HCT116 (cell line): ENCODE data around the gene PLA2G2C. TPM values are rescaled to one million over a fixed set of nuclear protein-coding genes. Genes with fewer than 3 reads are reported as not detected.

ENCODE experiments used
- ATAC-seq: fragments of 200-7000 bp; cut with Tn5 transposase; 2 replicates; pipeline ENCODE4 v1.9.1; 2020; ENCODE audit warnings: mild to moderate bottlenecking, moderate library complexity
- BruUV-seq: library from RNA; stranded (reverse); fragments of 400-500 nt; replicated peaks from 2 replicates; lab custom pipeline; 2021; lab: Mats Ljungman, UMichigan
- CTCF ChIA-PET: fragments of 300-600 bp; sonication (Branson Sonifier 250); formaldehyde crosslinking; loops from one replicate; lab custom pipeline; 2021; ENCODE audit warnings: antibody characterized with exemption; lab: Charles Lee
- POLR2A ChIA-PET: fragments of 300-600, 350-600 bp; sonication (Branson Sonifier 250); formaldehyde crosslinking; loops from one replicate; lab custom pipeline; 2021; ENCODE audit warnings: antibody characterized with exemption; lab: Charles Lee
- RAD21 ChIA-PET, 2 experiments: fragments of 300-600 bp; sonication (Branson Sonifier 250); formaldehyde crosslinking; loops; one replicate each; lab custom pipeline; 2023; ENCODE audit warnings: low total read pairs in 2 of 2; ENCODE audit not compliant: uncharacterized antibody in 2 of 2, unreplicated experiment in 2 of 2, low non-redundant PET in 1 of 2; lab: Charles Lee
- DNase-seq: peaks from one replicate; pipeline ENCODE4 v3.0.0-alpha.2; 2010; ENCODE audit warnings: low read depth, low spot score
- H2AFZ ChIP-seq: fragments of 200-600 bp; shearing (Covaris generic), sonication (generic); 2 replicates; pipeline ENCODE4 v1.6.1; 2017; ENCODE audit warnings: low read depth, mixed run types, mixed read lengths, antibody characterized with exemption, low read length; ENCODE audit not compliant: poor library complexity, severe bottlenecking
- H3K27ac ChIP-seq: 2 replicates; pipeline ENCODE4 v1.5.1; 2012; ENCODE audit warnings: low read depth, low read length
- H3K27me3 ChIP-seq: fragments of 200-600 bp; sonication (generic); 2 replicates; pipeline ENCODE4 v1.6.1; 2016; ENCODE audit warnings: mixed run types, low read length, mixed read lengths; ENCODE audit not compliant: insufficient read depth
- H3K36me3 ChIP-seq, 2 experiments: fragments of 200-500 bp in 1 of 2; fragments of 200-600 bp in 1 of 2; sonication (Bioruptor generic) in 1 of 2; sonication (generic) in 1 of 2; 2 replicates each; pipeline versions ENCODE4 v1.5.1 to v1.6.1; 2014 to 2016; ENCODE audit warnings: low read length in 2 of 2, inconsistent platforms in 1 of 2, mixed read lengths in 1 of 2, mixed run types in 1 of 2; ENCODE audit not compliant: insufficient read depth in 2 of 2, control insufficient read depth in 1 of 2
- H3K4me1 ChIP-seq, 2 experiments: fragments of 200-600 bp in 1 of 2; sonication (generic) in 1 of 2; 2 replicates each; pipeline versions ENCODE4 v1.5.1 to v1.6.1; 2012 to 2017; ENCODE audit warnings: low read length in 2 of 2, inconsistent platforms in 1 of 2, mild to moderate bottlenecking in 1 of 2, mixed read lengths in 1 of 2, mixed run types in 1 of 2, moderate library complexity in 1 of 2; ENCODE audit not compliant: insufficient read depth in 2 of 2, control insufficient read depth in 1 of 2
- H3K4me2 ChIP-seq: fragments of 200-600 bp; sonication (generic); 2 replicates; pipeline ENCODE4 v1.6.1; 2017; ENCODE audit warnings: mixed run types, low read length, mixed read lengths
- H3K4me3 ChIP-seq, 2 experiments: fragments of 200-600 bp in 1 of 2; sonication (generic) in 1 of 2; replicated peaks in 1 of 2; 2 replicates each; pipeline ENCODE4 v1.5.1; 2011 to 2016; ENCODE audit warnings: low read length in 2 of 2, control low read depth in 1 of 2, low read depth in 1 of 2, mild to moderate bottlenecking in 1 of 2, mixed read lengths in 1 of 2, mixed run types in 1 of 2
- H3K79me2 ChIP-seq: fragments of 200-600 bp; sonication (generic); 2 replicates; pipeline ENCODE4 v1.6.1; 2017; ENCODE audit warnings: mild to moderate bottlenecking, mixed run types, low read length, moderate library complexity, mixed read lengths; ENCODE audit not compliant: insufficient read depth
- H3K9ac ChIP-seq: fragments of 200-600 bp; sonication (generic); 2 replicates; pipeline ENCODE4 v1.6.1; 2016; ENCODE audit warnings: low read length, mixed read lengths
- H3K9me2 ChIP-seq: fragments of 200-600 bp; sonication (generic), shearing (Covaris generic); 2 replicates; pipeline ENCODE4 v1.6.1; 2017; ENCODE audit warnings: mixed run types, mild to moderate bottlenecking, moderate library complexity; ENCODE audit not compliant: insufficient read depth
- H3K9me3 ChIP-seq, 2 experiments: fragments of 200-500 bp in 1 of 2; fragments of 200-600 bp in 1 of 2; sonication (Bioruptor generic) in 1 of 2; sonication (generic) in 1 of 2; 2 replicates each; pipeline ENCODE4 v1.6.1; 2014 to 2017; ENCODE audit warnings: low read length in 2 of 2, mixed read lengths in 2 of 2, inconsistent platforms in 1 of 2, low read depth in 1 of 2, mild to moderate bottlenecking in 1 of 2, mixed run types in 1 of 2, moderate library complexity in 1 of 2; ENCODE audit not compliant: control insufficient read depth in 1 of 2, insufficient read depth in 1 of 2
- H4K20me1 ChIP-seq: fragments of 200-600 bp; sonication (generic), shearing (Covaris generic); 2 replicates; pipeline ENCODE4 v1.6.1; 2017; ENCODE audit warnings: mixed run types, mild to moderate bottlenecking, moderate library complexity; ENCODE audit not compliant: insufficient read depth
- CBX3 ChIP-seq: IDR thresholded peaks from 2 replicates; pipeline ENCODE4 v1.6.1; 2012; ENCODE audit warnings: low read depth
- EGR1 ChIP-seq: IDR thresholded peaks from 2 replicates; pipeline ENCODE4 v1.6.1; 2012; ENCODE audit warnings: low read depth
- ELF1 ChIP-seq: IDR thresholded peaks from 2 replicates; pipeline ENCODE4 v1.6.1; 2012; ENCODE audit warnings: low read depth, borderline replicate concordance
- EZH2phosphoT487 ChIP-seq: fragments of 200-600 bp; IDR thresholded peaks from 2 replicates; pipeline ENCODE4 v1.6.1; 2018; ENCODE audit warnings: antibody characterized with exemption, borderline replicate concordance
- FOSL1 ChIP-seq: IDR thresholded peaks from 2 replicates; pipeline ENCODE4 v1.6.1; 2012; ENCODE audit warnings: low read depth
- POLR2AphosphoS5 ChIP-seq: IDR thresholded peaks from 2 replicates; pipeline ENCODE4 v1.6.1; 2011; ENCODE audit warnings: mild to moderate bottlenecking, low read depth, low read length, moderate library complexity
- RAD21 ChIP-seq: IDR thresholded peaks from 2 replicates; pipeline ENCODE4 v1.6.1; 2012; ENCODE audit warnings: low read depth, mild to moderate bottlenecking
- SP1 ChIP-seq: IDR thresholded peaks from 2 replicates; pipeline ENCODE4 v1.6.1; 2012; ENCODE audit warnings: low read depth
- SRF ChIP-seq: IDR thresholded peaks from 2 replicates; pipeline ENCODE4 v1.6.1; 2012; ENCODE audit warnings: low read depth
- ZFX ChIP-seq: fragments of 450-650 bp; IDR thresholded peaks from 2 replicates; pipeline ENCODE4 v1.6.1; 2017
- ZNF274 ChIP-seq: fragments of 200-500 bp; sonication (Bioruptor generic); IDR thresholded peaks from 2 replicates; pipeline ENCODE4 v1.6.1; 2014; ENCODE audit warnings: mild to moderate bottlenecking, low read depth, low read length, inconsistent platforms
- intact Hi-C: fragments of 100-400 bp; cut with micrococcal nuclease; formaldehyde crosslinking; loops from 2 replicates; pipeline ENCODE4 v1.10.0; 2022
- total RNA-seq: library from RNA; stranded (reverse); gene quantifications from one replicate; pipeline ENCODE4 v1.2.1, GENCODE V29; 2021; ENCODE audit not compliant: unreplicated experiment
- TF ChIP-seq, protein P1 (sequence below): IDR thresholded peaks from 2 replicates; pipeline ENCODE4 v1.6.1; 2012
- TF ChIP-seq, protein P2 (sequence below), 3 experiments: fragments of 200-600 bp in 1 of 3; sonication (generic) in 1 of 3; IDR thresholded peaks in 2 of 3; conservative IDR thresholded peaks in 1 of 3; 2 replicates each; pipeline ENCODE4 v1.5.1; 2012 to 2017; ENCODE audit warnings: low read depth in 2 of 3, low read length in 2 of 3, antibody characterized with exemption in 1 of 3, borderline replicate concordance in 1 of 3, control low read depth in 1 of 3, mild to moderate bottlenecking in 1 of 3, mixed read lengths in 1 of 3, mixed run types in 1 of 3, moderate library complexity in 1 of 3; ENCODE audit not compliant: insufficient read depth in 1 of 3
- TF ChIP-seq, protein P3 (sequence below): IDR thresholded peaks from 2 replicates; pipeline ENCODE4 v1.6.1; 2011; ENCODE audit warnings: mild to moderate bottlenecking, low read length, moderate library complexity; ENCODE audit not compliant: insufficient replicate concordance; ENCODE audit errors: extremely low read depth

PLA2G2C gene
- total RNA-seq, 1 experiment from 2014 or later, result not detected

DNA sequence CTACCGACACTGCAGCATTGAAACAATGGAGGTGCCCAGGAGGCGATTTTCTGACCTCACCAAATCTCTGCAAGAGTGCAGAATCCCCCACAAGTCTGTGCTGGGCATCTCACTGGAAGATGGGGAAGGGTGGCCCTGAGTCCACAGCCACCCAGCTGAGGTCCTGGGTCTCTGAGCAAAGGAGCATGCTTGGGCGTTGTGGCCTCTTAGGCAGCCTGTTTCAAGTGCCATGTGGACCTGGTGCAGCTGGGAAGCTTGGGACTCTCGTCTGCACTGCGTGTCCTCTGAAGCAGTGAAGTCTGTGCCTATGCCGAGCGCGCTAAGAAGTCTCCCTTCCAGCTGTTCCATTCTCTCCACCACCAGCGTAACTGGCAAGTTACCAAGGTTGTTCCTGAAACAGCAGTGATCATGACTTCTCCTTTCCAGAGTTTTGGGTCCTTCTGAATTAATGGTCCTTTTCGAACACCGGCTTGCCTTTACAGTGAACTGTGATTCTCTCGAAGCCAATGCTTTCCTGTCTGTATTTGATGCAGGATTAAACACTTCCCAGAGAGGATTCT is 5.0 kb upstream of the PLA2G2C start:
- RAD21 ChIA-PET, result no interaction called here
- no peaks in the 10 kb centered on the region for H3K79me2 ChIP-seq
- TF ChIP-seq ZFX (no peak), ELF1 (no peak)
- no peaks in the 10 kb centered on the region for H3K9me2 ChIP-seq
- intact Hi-C loops, result no loop called here
- BruUV-seq, result no TSS peak
- DNase-seq (no peak), ATAC-seq (no peak)
- H3K4me2 ChIP-seq, result no peak overlapping the region
- no peak overlapping the region for H2AFZ ChIP-seq
- H3K36me3 ChIP-seq, result no peaks in the 10 kb centered on the region
- POLR2A ChIA-PET, result no interaction called here
- peaks cover 21% of the 10 kb centered on the region; the same call in 1 of the 2 replicates for H3K27me3 ChIP-seq
- no peak overlapping the region for H3K9ac ChIP-seq
- H3K4me1 ChIP-seq, result peaks cover 0 to 3% of the 10 kb centered on the region in 2 experiments; a peak in 1 of 4 replicates
- H3K9me3 ChIP-seq, result no peaks in the 10 kb centered on the region
- H4K20me1 ChIP-seq, result no peaks in the 10 kb centered on the region
- H3K27ac ChIP-seq, result no peak overlapping the region
- H3K4me3 ChIP-seq, result no peak overlapping the region
- CTCF ChIA-PET, result no interaction called here

DNA sequence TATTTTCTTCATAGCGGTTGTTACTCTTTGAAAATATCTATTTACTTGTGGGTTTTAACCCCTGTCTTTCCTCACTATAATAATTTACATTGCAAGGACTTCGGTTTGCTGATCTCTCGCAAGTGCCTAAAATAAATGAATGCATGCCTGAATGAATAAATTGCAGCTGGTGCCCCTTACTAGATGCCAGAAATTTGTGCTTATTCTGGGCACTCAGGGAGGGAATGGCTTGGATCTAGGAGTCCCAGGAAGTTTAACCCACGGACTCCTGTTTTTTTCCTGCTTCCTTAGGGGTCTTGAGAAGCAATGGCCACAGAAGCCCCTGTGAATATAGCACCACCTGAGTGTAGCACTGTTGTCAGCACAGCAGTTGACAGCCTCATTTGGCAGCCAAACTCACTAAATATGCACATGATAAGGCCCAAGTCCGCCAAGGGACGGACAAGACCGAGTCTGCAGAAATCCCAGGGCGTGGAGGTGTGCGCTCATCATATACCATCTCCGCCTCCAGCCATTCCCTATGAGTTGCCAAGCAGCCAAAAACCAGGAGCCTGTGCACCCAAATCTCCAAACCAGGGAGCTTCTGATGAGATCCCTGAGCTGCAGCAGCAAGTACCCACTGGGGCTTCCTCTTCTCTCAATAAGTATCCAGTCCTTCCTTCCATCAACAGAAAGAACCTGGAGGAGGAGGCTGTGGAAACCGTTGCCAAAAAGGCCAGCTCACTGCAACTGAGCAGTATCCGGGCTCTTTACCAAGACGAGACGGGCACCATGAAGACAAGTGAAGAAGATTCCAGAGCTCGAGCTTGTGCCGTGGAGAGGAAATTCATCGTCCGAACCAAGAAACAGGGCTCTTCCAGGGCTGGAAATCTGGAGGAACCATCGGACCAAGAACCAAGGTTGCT is 4.2 kb upstream of the PLA2G2C start:
- H3K4me1 ChIP-seq, result peaks cover 0 to 3% of the 10 kb centered on the region in 2 experiments; a peak in 1 of 4 replicates
- no peak for DNase-seq
- ATAC-seq, result no peak
- H3K4me2 ChIP-seq, result no peak overlapping the region
- no peak overlapping the region for H3K27ac ChIP-seq
- H3K27me3 ChIP-seq, result peaks cover 21% of the 10 kb centered on the region; the same call in 1 of the 2 replicates
- no peaks in the 10 kb centered on the region for H3K9me3 ChIP-seq
- ChIA-PET RAD21 (no interaction called here), CTCF (no interaction called here), POLR2A (no interaction called here)
- intact Hi-C loops, result no loop called here
- H3K4me3 ChIP-seq, result no peak overlapping the region
- no peaks in the 10 kb centered on the region for H3K9me2 ChIP-seq
- no peaks in the 10 kb centered on the region for H3K36me3 ChIP-seq
- TF ChIP-seq, protein P1, sequence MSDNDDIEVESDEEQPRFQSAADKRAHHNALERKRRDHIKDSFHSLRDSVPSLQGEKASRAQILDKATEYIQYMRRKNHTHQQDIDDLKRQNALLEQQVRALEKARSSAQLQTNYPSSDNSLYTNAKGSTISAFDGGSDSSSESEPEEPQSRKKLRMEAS, result no peak
- TF ChIP-seq EGR1 (no peak), SRF (no peak), ZNF274 (no peak), CBX3 (no peak), POLR2AphosphoS5 (no peak), FOSL1 (no peak), EZH2phosphoT487 (no peak), RAD21 (no peak), SP1 (no peak)
- TF ChIP-seq, protein P2, sequence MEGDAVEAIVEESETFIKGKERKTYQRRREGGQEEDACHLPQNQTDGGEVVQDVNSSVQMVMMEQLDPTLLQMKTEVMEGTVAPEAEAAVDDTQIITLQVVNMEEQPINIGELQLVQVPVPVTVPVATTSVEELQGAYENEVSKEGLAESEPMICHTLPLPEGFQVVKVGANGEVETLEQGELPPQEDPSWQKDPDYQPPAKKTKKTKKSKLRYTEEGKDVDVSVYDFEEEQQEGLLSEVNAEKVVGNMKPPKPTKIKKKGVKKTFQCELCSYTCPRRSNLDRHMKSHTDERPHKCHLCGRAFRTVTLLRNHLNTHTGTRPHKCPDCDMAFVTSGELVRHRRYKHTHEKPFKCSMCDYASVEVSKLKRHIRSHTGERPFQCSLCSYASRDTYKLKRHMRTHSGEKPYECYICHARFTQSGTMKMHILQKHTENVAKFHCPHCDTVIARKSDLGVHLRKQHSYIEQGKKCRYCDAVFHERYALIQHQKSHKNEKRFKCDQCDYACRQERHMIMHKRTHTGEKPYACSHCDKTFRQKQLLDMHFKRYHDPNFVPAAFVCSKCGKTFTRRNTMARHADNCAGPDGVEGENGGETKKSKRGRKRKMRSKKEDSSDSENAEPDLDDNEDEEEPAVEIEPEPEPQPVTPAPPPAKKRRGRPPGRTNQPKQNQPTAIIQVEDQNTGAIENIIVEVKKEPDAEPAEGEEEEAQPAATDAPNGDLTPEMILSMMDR (IDR thresholded peaks at IDR 0.05 in 2 of 3, conservative IDR thresholded peaks at IDR 0.05 in 1 of 3; ENCODE audit: borderline replicate concordance in 1 of 3, insufficient read depth in 1 of 3, low read depth in 2 of 3, low read length in 2 of 3), result no peak
- TF ChIP-seq, protein P3, sequence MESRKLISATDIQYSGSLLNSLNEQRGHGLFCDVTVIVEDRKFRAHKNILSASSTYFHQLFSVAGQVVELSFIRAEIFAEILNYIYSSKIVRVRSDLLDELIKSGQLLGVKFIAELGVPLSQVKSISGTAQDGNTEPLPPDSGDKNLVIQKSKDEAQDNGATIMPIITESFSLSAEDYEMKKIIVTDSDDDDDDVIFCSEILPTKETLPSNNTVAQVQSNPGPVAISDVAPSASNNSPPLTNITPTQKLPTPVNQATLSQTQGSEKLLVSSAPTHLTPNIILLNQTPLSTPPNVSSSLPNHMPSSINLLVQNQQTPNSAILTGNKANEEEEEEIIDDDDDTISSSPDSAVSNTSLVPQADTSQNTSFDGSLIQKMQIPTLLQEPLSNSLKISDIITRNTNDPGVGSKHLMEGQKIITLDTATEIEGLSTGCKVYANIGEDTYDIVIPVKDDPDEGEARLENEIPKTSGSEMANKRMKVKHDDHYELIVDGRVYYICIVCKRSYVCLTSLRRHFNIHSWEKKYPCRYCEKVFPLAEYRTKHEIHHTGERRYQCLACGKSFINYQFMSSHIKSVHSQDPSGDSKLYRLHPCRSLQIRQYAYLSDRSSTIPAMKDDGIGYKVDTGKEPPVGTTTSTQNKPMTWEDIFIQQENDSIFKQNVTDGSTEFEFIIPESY, result no peak
- no TSS peak for BruUV-seq
- H3K9ac ChIP-seq, result no peak overlapping the region
- no peak overlapping the region for H2AFZ ChIP-seq
- H3K79me2 ChIP-seq, result no peaks in the 10 kb centered on the region
- no peaks in the 10 kb centered on the region for H4K20me1 ChIP-seq
